Measurements from ENCODE around the gene CAVIN2.

The CAVIN2 gene

GRCh38 chr2:191846515-191847476 lies at the start of gene CAVIN2:
CAVIN2 (minus strand) TSS chr2:191847088; CDS start chr2:191846925, 163 bp downstream.
- DNase-seq = peak; percentile 7

GRCh38 chr2:191895743-191896142 lies 48.9 kb upstream of the CAVIN2 start:
- DNase-seq = no peak

- no peak for DNase-seq
These were observed 48.3 kb upstream of the CAVIN2 start for GRCh38 chr2:191895195-191895594.

- DNase-seq = no peak
These were observed 47.8 kb upstream of the CAVIN2 start for GRCh38 chr2:191894681-191895147.

GRCh38 chr2:191892391-191892790 lies 45.5 kb upstream of the CAVIN2 start:
- no peak for DNase-seq

GRCh38 chr2:191891656-191892055 lies 44.8 kb upstream of the CAVIN2 start:
- no peak for DNase-seq

- no peak for DNase-seq
These were observed 43.0 kb upstream of the CAVIN2 start for GRCh38 chr2:191889931-191890330.

- DNase-seq = no peak
These were observed 41.7 kb upstream of the CAVIN2 start for GRCh38 chr2:191888400-191889166.

GRCh38 chr2:191885650-191886049 lies 38.8 kb upstream of the CAVIN2 start:
- DNase-seq = no peak

- DNase-seq = no peak
These were observed 38.2 kb upstream of the CAVIN2 start for GRCh38 chr2:191885098-191885497.

GRCh38 chr2:191881982-191882816 lies 35.3 kb upstream of the CAVIN2 start:
- DNase-seq = no peak

- DNase-seq = no peak
These were observed 31.8 kb upstream of the CAVIN2 start for GRCh38 chr2:191878548-191879279.

GRCh38 chr2:191877875-191878274 lies 31.0 kb upstream of the CAVIN2 start:
- no peak for DNase-seq

GRCh38 chr2:191875859-191876258 lies 29.0 kb upstream of the CAVIN2 start:
- DNase-seq = no peak

GRCh38 chr2:191870744-191871143 lies 23.9 kb upstream of the CAVIN2 start:
- no peak for DNase-seq

GRCh38 chr2:191869781-191870180 lies 22.9 kb upstream of the CAVIN2 start:
- DNase-seq = no peak

GRCh38 chr2:191869178-191869577 lies 22.3 kb upstream of the CAVIN2 start:
- no peak for DNase-seq

GRCh38 chr2:191867507-191867847 lies 20.6 kb upstream of the CAVIN2 start:
- no peak for DNase-seq

GRCh38 chr2:191866675-191867506 lies 20.0 kb upstream of the CAVIN2 start:
- no peak for DNase-seq

GRCh38 chr2:191866195-191866594 lies 19.3 kb upstream of the CAVIN2 start:
- no peak for DNase-seq
